Subcutaneous adipose tissue (tissue), 4 donors: ENCODE measurements around the gene CCDC28B. TPM values are rescaled to one million over a fixed set of nuclear protein-coding genes. Genes with fewer than 3 reads are reported as not detected.

Experiments
- CTCF ChIP-seq: fragments of 450-650 bp; IDR thresholded peaks from one replicate; pipeline ENCODE4 v1.5.1; 2016; ENCODE audit warnings: low read depth, mild to moderate bottlenecking, control low read depth, antibody characterized with exemption, moderate library complexity
- total RNA-seq, 4 donors: library from RNA; depleted of rRNA; stranded (reverse); fragments of >200 nt; gene quantifications; one replicate each; pipeline ENCODE4 v1.1.0, GENCODE V29; 2016

Gene CCDC28B
- total RNA-seq, 4 donors from 2014 or later = 0.75 to 2.7 (median 2.2) TPM; not detected in 1

GRCh38 chr1:32201011-32201855 is 838 bp downstream of the CCDC28B start:
- TF ChIP-seq CTCF = no peak

GRCh38 chr1:32204943-32205361 is 4.6 kb downstream of the CCDC28B start:
- TF ChIP-seq CTCF = no peak

- TF ChIP-seq CTCF = no peak
Measured at GRCh38 chr1:32205401-32206370, 5.3 kb downstream of the CCDC28B start, which contains the start of gene IQCC. IQCC (plus strand) TSS chr1:32205671; CDS start chr1:32205682, 11 bp downstream.

- no peak for TF ChIP-seq CTCF
Measured at GRCh38 chr1:32208469-32208868, 8.1 kb downstream of the CCDC28B start.

GRCh38 chr1:32208891-32209328 is 8.5 kb downstream of the CCDC28B start, which contains the start of gene DCDC2B:
DCDC2B (plus strand) TSS chr1:32209089; CDS start chr1:32209094, 5 bp downstream.
- no peak for TF ChIP-seq CTCF

GRCh38 chr1:32215629-32216480 is 15.5 kb downstream of the CCDC28B start:
- no peak for TF ChIP-seq CTCF
